ENCODE data around the gene PCDH1.

The PCDH1 gene

GRCh38 chr5:141852448-141852847 lies 25.8 kb downstream of the PCDH1 start:
- DNase-seq = no peak

- DNase-seq = no peak
Measured at GRCh38 chr5:141851195-141851874, 26.9 kb downstream of the PCDH1 start.

- no peak for DNase-seq
Measured at GRCh38 chr5:141850786-141851185, 27.4 kb downstream of the PCDH1 start.

- peak; percentile 6 for DNase-seq
Measured at GRCh38 chr5:141850244-141850768, 27.9 kb downstream of the PCDH1 start.

GRCh38 chr5:141849415-141850243 lies 28.6 kb downstream of the PCDH1 start:
- DNase-seq = peak; percentile 55

GRCh38 chr5:141848744-141849414 lies 29.3 kb downstream of the PCDH1 start:
- DNase-seq = peak; percentile 55

- DNase-seq = peak; percentile 26
Measured at GRCh38 chr5:141846031-141846430, 32.2 kb downstream of the PCDH1 start.

- DNase-seq = no peak
Measured at GRCh38 chr5:141845371-141845851, 32.8 kb downstream of the PCDH1 start.

GRCh38 chr5:141844414-141845097 lies 33.7 kb downstream of the PCDH1 start:
- DNase-seq = no peak

- DNase-seq = no peak
Measured at GRCh38 chr5:141843156-141843927, 34.9 kb downstream of the PCDH1 start.

GRCh38 chr5:141841378-141842180 lies 36.6 kb downstream of the PCDH1 start:
- DNase-seq = peak; percentile 29

- no peak for DNase-seq
Measured at GRCh38 chr5:141840826-141841360, 37.3 kb downstream of the PCDH1 start.

- no peak for DNase-seq
Measured at GRCh38 chr5:141840280-141840812, 37.9 kb downstream of the PCDH1 start.

GRCh38 chr5:141839015-141839513 lies 39.1 kb downstream of the PCDH1 start:
- DNase-seq = no peak

GRCh38 chr5:141838326-141839014 lies 39.7 kb downstream of the PCDH1 start:
- no peak for DNase-seq

- no peak for DNase-seq
Measured at GRCh38 chr5:141835928-141836670, 42.1 kb downstream of the PCDH1 start.

- no peak for DNase-seq
Measured at GRCh38 chr5:141834331-141834730, 43.9 kb downstream of the PCDH1 start.

GRCh38 chr5:141832131-141832530 lies 46.1 kb downstream of the PCDH1 start:
- DNase-seq = no peak

GRCh38 chr5:141828162-141828561 lies 50.0 kb downstream of the PCDH1 start:
- DNase-seq = no peak
